Renal cortex interstitium (tissue), 11 donors: ENCODE data around the gene SNRPA. TPM values are rescaled to one million over a fixed set of nuclear protein-coding genes. Genes with fewer than 3 reads are reported as not detected.
"Not testable (repeated sequence)": the region's sequence is repeated elsewhere in the genome, so short reads cannot be mapped to it uniquely, and the experiment has no call there.

Experiments used
- DNase-seq, 11 donors: peaks; one replicate each; pipeline ENCODE4 v3.0.0-alpha.2; 2013; ENCODE audit warnings: low read depth in 9 of 11, low spot score in 4 of 11; ENCODE audit errors: extremely low read depth in 1 of 11
- polyA plus RNA-seq, 3 donors: library from polyadenylated mRNA; unstranded; fragments of 120-200 nt; gene quantifications; one replicate each; pipeline ENCODE4 v1.2.1, GENCODE V29; 2013; ENCODE audit not compliant: insufficient read length in 3 of 3

Gene SNRPA
- polyA plus RNA-seq, 3 donors, result 111 to 126 (median 117) TPM

GRCh38 chr19:40716482-40717324, 34.3 kb upstream of the SNRPA start, which contains the start of the genes COQ8B and ITPKC:
TSS of gene COQ8B (minus strand) at chr19:40716886. CDS start at chr19:40714632, 2,254 bp downstream.
TSS of gene ITPKC (plus strand) at chr19:40717112. CDS start at chr19:40717136, 24 bp downstream.
- DNase-seq, result peak; percentile 93 to 100 (median 98)

DNA sequence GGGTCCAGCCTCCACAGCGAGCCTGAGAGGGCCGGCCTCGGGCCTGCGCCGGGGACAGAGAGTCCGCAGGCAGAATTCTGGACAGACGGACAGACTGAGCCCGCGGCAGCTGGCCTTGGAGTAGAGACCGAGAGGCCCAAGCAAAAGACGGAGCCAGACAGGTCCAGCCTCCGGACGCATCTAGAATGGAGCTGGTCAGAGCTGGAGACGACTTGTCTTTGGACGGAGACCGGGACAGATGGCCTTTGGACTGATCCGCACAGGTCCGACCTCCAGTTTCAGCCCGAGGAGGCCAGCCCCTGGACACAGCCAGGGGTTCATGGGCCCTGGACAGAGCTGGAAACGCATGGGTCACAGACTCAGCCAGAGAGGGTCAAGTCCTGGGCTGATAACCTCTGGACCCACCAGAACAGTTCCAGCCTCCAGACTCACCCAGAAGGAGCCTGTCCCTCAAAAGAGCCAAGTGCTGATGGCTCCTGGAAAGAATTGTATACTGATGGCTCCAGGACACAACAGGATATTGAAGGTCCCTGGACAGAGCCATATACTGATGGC, 33.6 kb upstream of the SNRPA start:
- peak in 1 of 11 donors; percentile 29 for DNase-seq

- DNase-seq, result no peak
Observed at GRCh38 chr19:40717880-40718773, 32.9 kb upstream of the SNRPA start.

GRCh38 chr19:40718774-40719391, 32.1 kb upstream of the SNRPA start:
- DNase-seq, result peak in 2 of 11 donors; percentile 24 to 41

DNA sequence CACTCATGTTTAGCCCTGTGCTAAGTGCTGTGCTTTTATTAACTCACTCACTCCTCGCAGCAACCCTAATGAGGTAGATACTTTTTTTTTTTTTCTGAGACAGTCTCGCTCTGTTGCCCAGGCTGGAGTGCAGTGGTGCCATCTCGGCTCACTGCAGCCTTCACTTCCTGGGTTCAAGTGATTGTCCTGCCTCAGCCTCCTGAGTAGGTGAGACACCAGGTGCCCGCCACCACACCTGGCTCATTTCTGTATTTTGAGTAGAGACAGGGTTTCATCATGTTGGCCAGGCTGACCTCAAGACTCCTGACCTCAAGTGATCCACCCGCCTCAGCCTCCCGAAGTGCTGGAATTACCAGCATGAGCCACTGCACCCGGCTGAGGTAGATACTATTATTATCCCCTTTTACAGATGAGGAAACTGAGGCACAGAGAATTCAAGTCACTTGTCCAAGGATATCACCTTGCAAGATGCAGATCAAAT, 31.5 kb upstream of the SNRPA start:
- no peak for DNase-seq

DNA sequence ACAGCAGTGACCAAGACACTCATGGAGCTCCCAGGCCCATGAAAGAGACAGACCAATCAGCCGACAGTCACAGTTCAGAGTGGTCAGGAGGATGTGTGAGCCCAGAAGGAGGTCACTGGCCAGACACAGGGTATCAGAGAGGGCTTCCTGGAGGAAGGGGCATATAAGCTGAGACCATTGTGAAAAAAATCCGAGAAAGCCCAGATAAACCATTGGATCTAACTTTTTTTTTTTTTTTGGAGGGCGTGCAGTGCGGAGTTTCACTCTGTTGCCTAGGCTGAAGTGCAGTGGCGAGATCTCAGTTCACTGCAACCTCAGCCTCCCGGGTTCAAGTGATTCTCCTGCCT, 29.9 kb upstream of the SNRPA start:
- no peak for DNase-seq

DNA sequence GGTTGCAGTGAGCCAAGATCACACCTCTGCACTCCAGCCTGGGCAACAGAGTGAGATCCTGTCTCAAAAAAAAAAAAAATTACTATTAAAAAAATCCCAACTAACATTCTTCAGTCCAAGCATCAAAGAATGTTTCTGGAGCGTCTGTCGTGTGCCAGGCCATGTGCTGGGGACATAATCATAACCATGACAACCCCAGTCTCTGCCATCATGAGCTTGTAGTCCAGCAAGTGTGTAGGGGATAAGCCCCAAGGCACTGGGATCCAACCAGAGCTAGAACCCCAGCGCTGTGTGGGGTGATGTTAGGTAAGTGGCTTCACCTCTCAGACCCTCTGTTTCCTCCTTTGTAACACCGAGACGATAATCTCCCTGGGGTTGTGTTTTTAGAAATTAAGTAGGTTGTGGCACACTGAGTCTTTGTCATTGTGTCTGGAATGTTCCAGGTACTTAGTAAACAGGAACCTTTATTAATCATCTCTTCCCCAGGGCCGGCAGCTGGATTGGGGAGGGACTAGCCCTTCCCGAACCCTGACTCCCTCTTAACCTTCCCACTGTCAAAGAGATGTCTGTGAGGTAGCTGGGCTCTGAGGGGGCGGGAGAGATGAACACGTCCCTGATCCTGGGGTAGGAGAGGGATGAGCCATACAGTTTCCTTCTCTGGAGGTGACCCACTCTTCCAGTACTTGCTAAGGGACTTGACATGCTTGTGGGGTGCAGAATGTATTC, 28.9 kb upstream of the SNRPA start:
- no peak for DNase-seq

- no peak for DNase-seq
Observed at GRCh38 chr19:40723661-40724254, 27.2 kb upstream of the SNRPA start.

- no peak for DNase-seq
Observed at GRCh38 chr19:40724315-40724714, 26.7 kb upstream of the SNRPA start.

DNA sequence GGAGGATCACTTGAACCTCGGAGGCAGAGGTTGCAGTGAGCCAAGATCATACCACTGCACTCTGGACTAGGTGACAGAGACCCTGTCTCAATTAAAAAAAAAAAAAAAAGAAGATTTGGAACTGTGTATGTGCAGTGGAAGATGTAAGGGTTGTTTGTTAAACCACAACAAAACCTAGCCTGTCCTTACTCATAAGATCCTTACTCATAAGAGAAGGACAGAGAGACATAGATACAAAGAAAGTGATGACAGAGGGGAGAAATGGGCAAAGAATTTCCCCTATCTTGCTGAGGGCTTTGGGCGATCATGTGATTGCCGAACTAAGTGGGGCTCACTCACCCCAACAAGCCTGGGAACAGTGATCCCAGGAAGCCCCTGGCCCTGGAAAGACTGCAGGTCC, 26.1 kb upstream of the SNRPA start:
- DNase-seq, result no peak

- no peak for DNase-seq
Observed at GRCh38 chr19:40726279-40726678, 24.7 kb upstream of the SNRPA start.

DNA sequence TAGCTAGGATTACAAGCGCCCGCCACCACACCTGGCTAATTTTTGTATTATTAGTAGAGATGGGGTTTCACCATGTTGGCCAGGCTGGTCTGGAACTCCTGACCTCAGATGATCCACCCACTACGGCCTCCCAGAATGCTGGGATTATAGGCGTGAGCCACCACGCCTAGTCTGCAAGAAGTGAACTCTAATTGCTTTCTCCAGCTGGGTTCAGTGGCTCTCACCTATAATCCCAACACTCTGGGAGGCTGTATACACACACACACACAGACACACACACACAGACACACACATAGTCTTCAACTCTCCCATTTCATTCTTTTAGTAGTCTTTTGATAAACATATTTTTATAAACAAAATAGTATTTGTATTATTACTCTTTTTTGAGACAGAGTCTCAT, 20.9 kb upstream of the SNRPA start:
- not testable (repeated sequence) for DNase-seq

- not testable (repeated sequence) for DNase-seq
Observed at GRCh38 chr19:40732304-40732703, 18.7 kb upstream of the SNRPA start.

DNA sequence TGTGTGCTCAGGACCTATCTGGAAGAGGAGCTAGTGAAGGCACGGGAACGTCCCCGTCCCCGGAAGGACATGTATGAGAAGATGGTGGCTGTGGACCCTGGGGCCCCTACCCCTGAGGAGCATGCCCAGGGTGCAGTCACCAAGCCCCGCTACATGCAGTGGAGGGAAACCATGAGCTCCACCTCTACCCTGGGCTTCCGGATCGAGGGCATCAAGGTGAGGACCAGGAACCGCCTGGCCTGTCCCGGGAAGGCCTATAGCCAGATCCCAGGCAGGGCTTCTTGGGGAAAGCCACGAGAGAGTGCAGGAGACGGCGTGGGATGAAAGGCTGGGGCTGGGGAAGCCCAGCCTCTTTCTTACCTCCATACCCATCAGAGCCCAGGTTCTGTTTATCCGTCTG, 17.9 kb upstream of the SNRPA start:
- DNase-seq, result no peak

DNA sequence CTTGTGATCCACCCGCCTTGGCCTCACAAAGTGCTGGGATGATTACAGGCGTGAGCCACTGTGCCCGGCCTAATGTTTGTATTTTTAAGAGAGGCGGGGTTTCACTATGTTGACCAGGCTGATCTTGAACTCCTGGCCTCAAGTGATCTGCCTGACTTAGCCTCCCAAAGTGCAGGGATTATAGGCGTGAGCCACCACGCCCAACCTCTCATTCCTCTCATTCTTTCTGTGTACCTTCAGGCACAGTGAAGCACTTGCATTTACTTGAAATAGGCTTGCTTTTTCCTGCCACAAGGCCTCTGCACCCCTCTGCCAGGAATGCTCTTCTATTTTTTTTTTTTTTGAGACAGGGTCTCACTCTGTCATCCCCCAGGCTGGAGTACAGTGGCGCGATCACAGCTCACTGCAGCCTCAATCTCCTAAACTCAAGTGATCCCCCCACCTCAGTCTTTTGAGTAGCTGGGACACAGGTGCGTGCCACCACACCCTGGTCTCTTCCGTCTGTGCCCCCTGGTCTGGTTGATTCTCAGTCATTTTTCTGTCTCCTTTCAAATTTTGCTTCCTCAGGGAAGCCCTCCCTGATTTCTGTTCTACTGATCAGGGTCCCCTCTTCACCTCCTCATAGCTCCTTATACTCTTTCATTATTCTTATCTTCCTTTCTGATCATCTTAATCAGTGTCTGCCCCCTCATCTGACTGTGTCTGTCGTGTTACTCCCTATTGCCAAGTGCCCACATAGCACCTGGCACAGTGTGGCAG, 15.8 kb upstream of the SNRPA start:
- DNase-seq, result no peak

- DNase-seq, result no peak
Observed at GRCh38 chr19:40736661-40737060, 14.3 kb upstream of the SNRPA start.

DNA sequence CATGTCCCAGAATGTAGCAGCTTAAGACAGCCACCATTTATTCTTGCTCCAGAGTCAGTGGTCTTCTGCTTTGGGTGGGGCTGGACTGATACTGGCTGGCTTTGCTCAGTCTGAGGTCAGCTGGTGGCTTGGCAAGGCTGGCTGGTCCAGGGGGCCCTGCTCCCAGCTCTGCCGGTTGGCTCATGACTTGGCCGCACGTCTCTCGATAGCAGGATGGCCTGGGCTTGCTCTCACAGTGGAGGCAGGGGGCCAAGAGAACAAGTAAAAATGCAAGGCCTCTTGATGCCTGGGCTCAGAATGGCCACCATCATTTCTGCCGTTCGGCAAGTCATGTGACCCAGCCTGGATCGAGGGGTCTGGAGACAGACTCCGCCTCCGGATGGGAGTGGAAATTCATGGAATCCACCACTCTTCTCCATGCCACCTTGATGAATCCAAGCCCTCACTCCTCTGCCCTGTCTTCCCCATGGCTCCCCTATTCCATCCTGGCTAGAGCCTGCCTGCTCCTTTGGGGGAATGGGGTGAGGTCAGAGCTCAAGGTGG, 13.8 kb upstream of the SNRPA start:
- no peak for DNase-seq
